ENCODE results near the gene RNU6-1. TPM values are rescaled to one million over a fixed set of nuclear protein-coding genes. Genes with fewer than 3 reads are reported as not detected.

The RNU6-1 gene
- total RNA-seq = not detected

DNA sequence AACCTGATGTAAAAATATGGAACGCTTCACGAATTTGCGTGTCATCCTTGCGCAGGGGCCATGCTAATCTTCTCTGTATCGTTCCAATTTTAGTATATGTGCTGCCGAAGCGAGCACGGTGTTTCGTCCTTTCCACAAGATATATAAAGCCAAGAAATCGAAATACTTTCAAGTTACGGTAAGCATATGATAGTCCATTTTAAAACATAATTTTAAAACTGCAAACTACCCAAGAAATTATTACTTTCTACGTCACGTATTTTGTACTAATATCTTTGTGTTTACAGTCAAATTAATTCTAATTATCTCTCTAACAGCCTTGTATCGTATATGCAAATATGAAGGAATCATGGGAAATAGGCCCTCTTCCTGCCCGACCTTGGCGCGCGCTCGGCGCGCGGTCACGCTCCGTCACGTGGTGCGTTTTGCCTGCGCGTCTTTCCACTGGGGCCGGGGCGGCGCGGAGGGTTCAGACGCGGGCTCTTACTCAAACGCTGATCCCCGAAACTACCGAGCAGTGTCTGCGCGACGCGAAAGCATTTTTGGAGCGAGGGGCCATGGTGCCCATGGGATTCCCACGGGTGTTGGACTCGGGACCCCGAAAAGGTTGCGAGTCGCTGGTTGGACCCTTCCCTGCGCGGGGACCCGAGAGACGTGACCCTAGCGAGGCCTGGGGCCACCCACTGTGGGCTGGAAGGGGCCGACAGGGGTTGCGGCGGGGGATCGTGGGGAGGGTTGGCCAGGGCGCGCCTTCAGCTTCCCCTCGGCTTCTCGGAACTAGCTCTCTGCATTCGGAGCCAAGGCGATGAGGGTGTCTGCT, at the start of gene RNU6-1:
RNU6-1 (minus strand) TSS at position 117 of the 820 bp plus-strand sequence.
- peak; percentile 91 to 92 for ATAC-seq (replicated peaks in 1 of 2)
- H3K4me3 Mint-ChIP-seq = peak within 1 kb of the TSS; percentile 86 to 99
- peaks cover 34% of the 10 kb centered on the region for H3K4me1 Mint-ChIP-seq (ENCODE audit: low read depth)
- no peaks in the 10 kb centered on the region for H3K9me3 Mint-ChIP-seq
- peak; percentile 94 to 96 for DNase-seq
- peak within 1 kb of the TSS; percentile 99 for H3K27ac Mint-ChIP-seq
- peaks cover 17% of the 10 kb centered on the region for H3K27me3 Mint-ChIP-seq (ENCODE audit: low read depth)
- H3K36me3 Mint-ChIP-seq (ENCODE audit: insufficient read depth in 2 of 2) = peaks cover 0 to 3% of the 10 kb centered on the region in 2 donors

GRCh38 chr15:67887776-67888175, 47.9 kb upstream of the RNU6-1 start:
- ATAC-seq (replicated peaks in 1 of 2) = no peak
- no peak for DNase-seq
- no peak overlapping the region for H3K4me3 Mint-ChIP-seq
- H3K27ac Mint-ChIP-seq = no peak overlapping the region
- peaks cover 21% of the 10 kb centered on the region for H3K4me1 Mint-ChIP-seq (ENCODE audit: low read depth)
- peaks cover 6 to 12% of the 10 kb centered on the region in 2 donors for H3K9me3 Mint-ChIP-seq
- peaks cover 11% of the 10 kb centered on the region in 2 donors for H3K36me3 Mint-ChIP-seq (ENCODE audit: insufficient read depth in 2 of 2)
- peaks cover 28% of the 10 kb centered on the region for H3K27me3 Mint-ChIP-seq (ENCODE audit: low read depth)

GRCh38 chr15:67885861-67886260, 46.0 kb upstream of the RNU6-1 start:
- peaks cover 32% of the 10 kb centered on the region for H3K4me1 Mint-ChIP-seq (ENCODE audit: low read depth)
- no peak for ATAC-seq (replicated peaks in 1 of 2)
- peaks cover 6 to 12% of the 10 kb centered on the region in 2 donors for H3K9me3 Mint-ChIP-seq
- H3K27ac Mint-ChIP-seq = no peak overlapping the region
- H3K27me3 Mint-ChIP-seq (ENCODE audit: low read depth) = peaks cover 22% of the 10 kb centered on the region
- DNase-seq = no peak
- peaks cover 11% of the 10 kb centered on the region in 2 donors for H3K36me3 Mint-ChIP-seq (ENCODE audit: insufficient read depth in 2 of 2)
- H3K4me3 Mint-ChIP-seq = peak overlapping the region in 1 of 2 donors; percentile 53

GRCh38 chr15:67885175-67885523, 45.3 kb upstream of the RNU6-1 start:
- peaks cover 6 to 12% of the 10 kb centered on the region in 2 donors for H3K9me3 Mint-ChIP-seq
- H3K27ac Mint-ChIP-seq = no peak overlapping the region
- H3K27me3 Mint-ChIP-seq (ENCODE audit: low read depth) = peaks cover 22% of the 10 kb centered on the region
- DNase-seq (no peak), ATAC-seq (replicated peaks in 1 of 2) (no peak)
- H3K36me3 Mint-ChIP-seq (ENCODE audit: insufficient read depth in 2 of 2) = peaks cover 11% of the 10 kb centered on the region in 2 donors
- H3K4me1 Mint-ChIP-seq (ENCODE audit: low read depth) = peaks cover 32% of the 10 kb centered on the region
- H3K4me3 Mint-ChIP-seq = peak overlapping the region; percentile 53 to 79

DNA sequence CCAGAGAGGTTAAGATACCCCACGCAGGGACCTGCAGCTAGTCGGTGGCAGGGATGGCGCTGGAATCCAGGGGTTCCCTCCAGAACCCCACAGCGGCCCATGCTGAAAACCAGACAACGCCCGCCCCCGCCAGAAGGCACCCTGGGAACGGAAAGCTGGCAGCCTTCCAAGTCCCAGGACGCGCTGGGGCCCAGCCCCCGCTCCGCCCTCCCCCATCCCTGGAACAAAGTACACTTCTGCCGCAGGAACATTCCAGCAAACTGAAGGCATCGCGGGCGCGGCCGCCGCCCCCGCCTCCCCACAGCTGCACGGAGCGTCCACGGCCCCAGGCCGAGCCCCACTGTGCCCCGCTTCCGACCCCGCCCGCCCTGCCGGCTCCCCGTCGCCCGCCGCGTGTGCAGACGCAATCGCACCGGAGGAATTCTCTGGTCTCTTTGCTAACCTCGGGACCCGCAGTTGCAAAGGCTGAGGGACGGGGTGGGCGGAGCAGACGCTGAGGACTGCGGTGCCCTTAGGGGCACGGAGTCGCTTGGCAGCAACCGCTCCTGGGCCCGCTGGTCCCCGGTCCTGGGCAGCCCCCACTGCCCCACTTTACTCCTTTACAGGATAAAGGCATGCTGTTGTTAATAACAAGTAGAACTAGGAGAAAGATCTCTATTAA, 44.8 kb upstream of the RNU6-1 start:
- Mint-ChIP-seq H3K36me3 (ENCODE audit: insufficient read depth in 2 of 2) (peaks cover 6% of the 10 kb centered on the region in 2 donors), H3K4me3 (peak overlapping the region; percentile 53 to 79), H3K27me3 (ENCODE audit: low read depth) (peaks cover 22% of the 10 kb centered on the region), H3K9me3 (peaks cover 1 to 7% of the 10 kb centered on the region in 2 donors), H3K4me1 (ENCODE audit: low read depth) (peaks cover 29% of the 10 kb centered on the region), H3K27ac (no peak overlapping the region)
- ATAC-seq (replicated peaks in 1 of 2) = peak; percentile 74 to 82
- peak; percentile 41 to 46 for DNase-seq

GRCh38 chr15:67884009-67884408, 44.2 kb upstream of the RNU6-1 start:
- H3K4me3 Mint-ChIP-seq = peak overlapping the region; percentile 53 to 79

DNA sequence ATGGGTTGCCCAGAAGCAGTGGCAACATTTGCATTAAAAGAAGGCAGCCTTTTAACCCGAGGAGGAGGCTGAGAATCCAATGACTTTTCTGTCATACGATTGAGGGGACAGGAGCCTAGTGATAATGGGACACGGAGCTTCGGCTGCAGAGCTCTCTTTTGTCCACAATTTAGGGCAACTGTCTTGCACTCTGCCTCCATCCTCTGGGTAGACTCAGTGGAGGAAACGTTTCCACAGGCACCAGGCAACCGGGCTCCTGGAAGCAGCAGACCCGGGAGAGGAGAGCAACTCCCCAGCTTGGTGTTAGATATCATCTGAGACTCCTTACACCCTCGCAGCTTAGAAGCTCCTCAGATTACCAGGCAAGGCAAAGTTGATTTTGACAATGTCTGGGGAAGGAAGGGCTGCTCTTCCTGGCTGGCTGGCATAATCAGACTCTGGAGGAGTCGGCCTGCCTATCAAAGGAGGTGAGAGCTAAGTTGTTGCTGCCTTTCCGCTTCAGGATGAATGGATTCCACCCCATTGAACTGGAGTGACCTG, 43.5 kb upstream of the RNU6-1 start:
- Mint-ChIP-seq H3K4me3 (no peak overlapping the region), H3K4me1 (ENCODE audit: low read depth) (peaks cover 24% of the 10 kb centered on the region), H3K36me3 (ENCODE audit: insufficient read depth in 2 of 2) (peaks cover 0 to 2% of the 10 kb centered on the region in 2 donors), H3K27ac (no peak overlapping the region), H3K9me3 (no peaks in the 10 kb centered on the region), H3K27me3 (ENCODE audit: low read depth) (peaks cover 18% of the 10 kb centered on the region)
- no peak for ATAC-seq (replicated peaks in 1 of 2)
- DNase-seq = no peak

More at GRCh38 chr15:67884009-67884408, 44.2 kb upstream of the RNU6-1 start:
- H3K9me3 Mint-ChIP-seq = peaks cover 0 to 3% of the 10 kb centered on the region in 2 donors
- peaks cover 22% of the 10 kb centered on the region for H3K27me3 Mint-ChIP-seq (ENCODE audit: low read depth)
- H3K4me1 Mint-ChIP-seq (ENCODE audit: low read depth) = peaks cover 24% of the 10 kb centered on the region
- H3K27ac Mint-ChIP-seq = no peak overlapping the region
- no peak for ATAC-seq (replicated peaks in 1 of 2)
- DNase-seq = no peak
- peaks cover 2 to 3% of the 10 kb centered on the region in 2 donors for H3K36me3 Mint-ChIP-seq (ENCODE audit: insufficient read depth in 2 of 2)

- no peak overlapping the region for H3K27ac Mint-ChIP-seq
- H3K4me1 Mint-ChIP-seq (ENCODE audit: low read depth) = peaks cover 24% of the 10 kb centered on the region
- ATAC-seq (replicated peaks in 1 of 2) (peak in 1 of 2 donors; percentile 41), DNase-seq (no peak)
- peak overlapping the region in 1 of 2 donors; percentile 38 for H3K4me3 Mint-ChIP-seq
- H3K27me3 Mint-ChIP-seq (ENCODE audit: low read depth) = peaks cover 11% of the 10 kb centered on the region
- H3K9me3 Mint-ChIP-seq = no peaks in the 10 kb centered on the region
- H3K36me3 Mint-ChIP-seq (ENCODE audit: insufficient read depth in 2 of 2) = peaks cover 0 to 2% of the 10 kb centered on the region in 2 donors
These were observed 42.8 kb upstream of the RNU6-1 start for GRCh38 chr15:67882487-67883233.

GRCh38 chr15:67880651-67881182, 40.9 kb upstream of the RNU6-1 start:
- DNase-seq (no peak), ATAC-seq (replicated peaks in 1 of 2) (no peak)
- H3K9me3 Mint-ChIP-seq = no peaks in the 10 kb centered on the region
- no peak overlapping the region for H3K4me3 Mint-ChIP-seq
- no peak overlapping the region for H3K27ac Mint-ChIP-seq
- peaks cover 8% of the 10 kb centered on the region for H3K27me3 Mint-ChIP-seq (ENCODE audit: low read depth)
- peaks cover 0 to 2% of the 10 kb centered on the region in 2 donors for H3K36me3 Mint-ChIP-seq (ENCODE audit: insufficient read depth in 2 of 2)
- peaks cover 24% of the 10 kb centered on the region for H3K4me1 Mint-ChIP-seq (ENCODE audit: low read depth)

- no peaks in the 10 kb centered on the region for H3K9me3 Mint-ChIP-seq
- DNase-seq (no peak), ATAC-seq (replicated peaks in 1 of 2) (no peak)
- H3K36me3 Mint-ChIP-seq (ENCODE audit: insufficient read depth in 2 of 2) = no peaks in the 10 kb centered on the region
- H3K4me3 Mint-ChIP-seq = no peak overlapping the region
- peaks cover 14% of the 10 kb centered on the region for H3K4me1 Mint-ChIP-seq (ENCODE audit: low read depth)
- H3K27ac Mint-ChIP-seq = no peak overlapping the region
- H3K27me3 Mint-ChIP-seq (ENCODE audit: low read depth) = no peaks in the 10 kb centered on the region
These were observed 39.7 kb upstream of the RNU6-1 start for GRCh38 chr15:67879440-67880129.

DNA sequence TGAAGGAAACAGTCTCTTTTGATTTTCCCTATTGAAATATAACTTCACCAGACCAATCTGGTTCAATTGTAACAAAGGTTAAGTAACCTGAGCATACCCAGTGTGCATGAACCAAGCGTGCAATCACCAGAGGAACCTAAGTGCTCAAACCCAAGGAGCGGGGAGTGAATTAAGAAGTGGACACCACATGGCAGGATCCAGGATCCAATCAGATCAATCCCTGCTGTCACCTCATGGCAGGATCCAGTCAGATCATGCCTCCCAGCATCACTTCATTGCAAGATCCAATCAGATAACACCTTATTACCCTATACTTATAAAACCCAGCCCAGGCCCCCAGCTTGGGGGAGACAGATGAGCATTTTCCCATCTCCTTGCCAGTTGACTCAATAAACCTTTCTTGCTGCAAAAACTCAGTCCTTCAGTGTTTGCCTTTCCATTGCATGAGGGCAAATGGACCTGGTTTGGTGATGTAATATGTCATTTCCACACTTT, 38.9 kb upstream of the RNU6-1 start:
- H3K27me3 Mint-ChIP-seq (ENCODE audit: low read depth) = peaks cover 2% of the 10 kb centered on the region
- H3K27ac Mint-ChIP-seq = no peak overlapping the region
- DNase-seq = no peak
- H3K4me3 Mint-ChIP-seq = no peak overlapping the region
- H3K4me1 Mint-ChIP-seq (ENCODE audit: low read depth) = peaks cover 14% of the 10 kb centered on the region
- H3K36me3 Mint-ChIP-seq (ENCODE audit: insufficient read depth in 2 of 2) = peaks cover 0 to 2% of the 10 kb centered on the region in 2 donors
- no peak for ATAC-seq (replicated peaks in 1 of 2)
- peaks cover 0 to 2% of the 10 kb centered on the region in 2 donors for H3K9me3 Mint-ChIP-seq

- DNase-seq (no peak), ATAC-seq (replicated peaks in 1 of 2) (no peak)
- Mint-ChIP-seq H3K4me1 (ENCODE audit: low read depth) (peaks cover 3% of the 10 kb centered on the region), H3K27ac (no peak overlapping the region), H3K9me3 (peaks cover 3 to 9% of the 10 kb centered on the region in 2 donors), H3K4me3 (no peak overlapping the region), H3K27me3 (ENCODE audit: low read depth) (peaks cover 23% of the 10 kb centered on the region), H3K36me3 (ENCODE audit: insufficient read depth in 2 of 2) (peaks cover 4 to 9% of the 10 kb centered on the region in 2 donors)
These were observed 33.9 kb upstream of the RNU6-1 start for GRCh38 chr15:67873777-67874176.

Measured in activated T-cell treated with anti-CD3 and anti-CD28 coated beads, Interleukin-2, amount 50 U/mL, for 72 hours (primary cell).